Activated CD4-positive, alpha-beta T cell treated with anti-CD3 and anti-CD28 coated beads, Interleukin-2, amount 50 U/mL, for 1 hour (primary cell): Measurements from ENCODE around the gene SPTY2D1.
"Not testable (repeated sequence)": the region's sequence is repeated elsewhere in the genome, so short reads cannot be mapped to it uniquely, and the experiment has no call there.

Source experiments
- DNase-seq: peaks from one replicate; pipeline ENCODE4 v3.0.0-alpha.2; 2020

SPTY2D1 gene

GRCh38 chr11:18617688-18618341 lies 16.3 kb downstream of the SPTY2D1 start:
- DNase-seq, result peak; percentile 13

GRCh38 chr11:18615628-18616392 lies 18.3 kb downstream of the SPTY2D1 start:
- DNase-seq, result no peak

- no peak for DNase-seq
Measured at GRCh38 chr11:18614667-18615066, 19.5 kb downstream of the SPTY2D1 start.

GRCh38 chr11:18612394-18612793 lies 21.7 kb downstream of the SPTY2D1 start:
- DNase-seq, result no peak

- no peak for DNase-seq
Measured at GRCh38 chr11:18611196-18611595, 22.9 kb downstream of the SPTY2D1 start.

GRCh38 chr11:18608376-18608775 lies 25.8 kb downstream of the SPTY2D1 start:
- no peak for DNase-seq

- DNase-seq, result no peak
Measured at GRCh38 chr11:18600915-18601569, 33.1 kb downstream of the SPTY2D1 start.

GRCh38 chr11:18599739-18600230 lies 34.4 kb downstream of the SPTY2D1 start, which contains the start of gene MISFA:
TSS of gene MISFA (plus strand) at chr11:18599789. CDS start at chr11:18599929, 140 bp downstream.
- no peak for DNase-seq

- DNase-seq, result no peak
Measured at GRCh38 chr11:18594999-18595749, 39.0 kb downstream of the SPTY2D1 start.

GRCh38 chr11:18594088-18594487 lies 40.1 kb downstream of the SPTY2D1 start:
- DNase-seq, result not testable (repeated sequence)

- DNase-seq, result no peak
Measured at GRCh38 chr11:18590571-18590970, 43.6 kb downstream of the SPTY2D1 start.

GRCh38 chr11:18588297-18589252 lies 45.6 kb downstream of the SPTY2D1 start, which contains the start of gene UEVLD:
TSS of gene UEVLD (minus strand) at chr11:18588734. CDS start at chr11:18588654, 80 bp downstream.
- DNase-seq, result peak; percentile 38

- no peak for DNase-seq
Measured at GRCh38 chr11:18581825-18582224, 52.3 kb downstream of the SPTY2D1 start.

- no peak for DNase-seq
Measured at GRCh38 chr11:18580113-18580766, 53.9 kb downstream of the SPTY2D1 start.

- DNase-seq, result no peak
Measured at GRCh38 chr11:18578975-18579598, 55.1 kb downstream of the SPTY2D1 start.

- no peak for DNase-seq
Measured at GRCh38 chr11:18575361-18575760, 58.8 kb downstream of the SPTY2D1 start.

- DNase-seq, result no peak
Measured at GRCh38 chr11:18567081-18567480, 67.1 kb downstream of the SPTY2D1 start.

- DNase-seq, result no peak
Measured at GRCh38 chr11:18566406-18566805, 67.7 kb downstream of the SPTY2D1 start.

- no peak for DNase-seq
Measured at GRCh38 chr11:18564149-18564548, 70.0 kb downstream of the SPTY2D1 start.

- no peak for DNase-seq
Measured at GRCh38 chr11:18563090-18563730, 70.9 kb downstream of the SPTY2D1 start.
